Measurements from ENCODE around the gene MAN1C1. TPM values are rescaled to one million over a fixed set of nuclear protein-coding genes. Genes with fewer than 3 reads are reported as not detected.
A peak's percentile ranks its signal among the peaks of the same experiment; 100 is the strongest.

The MAN1C1 gene
- total RNA-seq, 1 donor from 2014 or later, result 29.1 TPM

DNA sequence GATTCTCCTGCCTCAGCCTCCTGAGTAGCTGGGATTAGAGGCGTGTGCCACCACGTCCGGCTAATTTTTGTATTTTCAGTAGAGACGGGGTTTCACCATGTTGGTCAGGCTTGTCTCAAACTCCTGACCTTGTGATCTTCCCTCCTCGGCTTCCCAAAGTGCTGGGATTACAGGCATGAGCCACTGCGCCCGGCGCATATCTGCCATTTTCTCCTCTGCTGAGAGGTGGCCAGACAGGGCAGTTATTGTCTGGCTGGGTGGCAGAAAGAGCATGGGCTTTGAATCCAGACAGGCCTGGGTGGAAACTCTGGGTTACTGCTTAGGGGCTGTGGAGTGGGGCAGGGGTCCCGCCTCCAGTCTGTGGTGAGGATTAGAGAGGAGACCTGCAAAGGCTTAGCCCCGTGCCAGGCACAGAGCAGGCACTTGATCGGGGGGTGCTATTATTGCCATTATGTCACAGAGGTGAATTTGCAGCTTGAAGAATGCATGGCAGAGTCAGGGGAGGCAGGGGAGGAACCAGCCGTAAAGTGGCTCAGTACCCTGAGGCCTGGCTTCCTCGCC, 73.9 kb downstream of the MAN1C1 start:
- peaks cover 6% of the 10 kb centered on the region for H3K36me3 Mint-ChIP-seq (ENCODE audit: low read depth, unreplicated experiment)
- H3K27ac Mint-ChIP-seq (ENCODE audit: unreplicated experiment), result no peak overlapping the region
- H3K27me3 Mint-ChIP-seq (ENCODE audit: unreplicated experiment), result peaks cover 2% of the 10 kb centered on the region
- peaks cover 6% of the 10 kb centered on the region for H3K4me1 Mint-ChIP-seq (ENCODE audit: unreplicated experiment)
- no peak for TF ChIP-seq CTCF (IDR thresholded peaks at IDR 0.05; ENCODE audit: unreplicated experiment)
- H3K4me3 Mint-ChIP-seq (ENCODE audit: unreplicated experiment), result no peak overlapping the region
- DNase-seq (ENCODE audit: low spot score), result no peak
- no peaks in the 10 kb centered on the region for H3K9me3 Mint-ChIP-seq (ENCODE audit: unreplicated experiment)

DNA sequence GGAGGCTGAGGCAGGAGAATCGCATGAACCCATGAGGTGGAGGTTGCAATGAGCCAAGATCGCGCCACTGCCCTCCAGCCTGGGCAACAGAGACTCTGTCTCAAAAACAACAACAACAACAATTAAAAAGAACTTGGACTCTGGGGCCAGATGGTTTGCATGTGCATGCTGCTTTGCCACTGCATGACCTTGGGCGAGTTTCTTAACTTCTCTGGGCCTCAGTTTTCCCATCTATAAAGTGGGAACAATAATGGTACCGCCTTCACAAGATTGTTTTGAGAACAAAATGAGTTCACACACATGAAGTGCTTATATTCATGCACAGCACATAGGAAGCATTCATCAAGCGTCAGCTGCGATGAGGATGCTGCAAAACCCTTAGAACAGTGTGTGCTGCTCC, 74.6 kb downstream of the MAN1C1 start:
- TF ChIP-seq CTCF (IDR thresholded peaks at IDR 0.05; ENCODE audit: unreplicated experiment), result no peak
- no peak for DNase-seq (ENCODE audit: low spot score)
- Mint-ChIP-seq H3K4me3 (ENCODE audit: unreplicated experiment) (no peak overlapping the region), H3K4me1 (ENCODE audit: unreplicated experiment) (peaks cover 9% of the 10 kb centered on the region), H3K36me3 (ENCODE audit: low read depth, unreplicated experiment) (peaks cover 4% of the 10 kb centered on the region), H3K27me3 (ENCODE audit: unreplicated experiment) (no peaks in the 10 kb centered on the region), H3K27ac (ENCODE audit: unreplicated experiment) (no peak overlapping the region), H3K9me3 (ENCODE audit: unreplicated experiment) (no peaks in the 10 kb centered on the region)

DNA sequence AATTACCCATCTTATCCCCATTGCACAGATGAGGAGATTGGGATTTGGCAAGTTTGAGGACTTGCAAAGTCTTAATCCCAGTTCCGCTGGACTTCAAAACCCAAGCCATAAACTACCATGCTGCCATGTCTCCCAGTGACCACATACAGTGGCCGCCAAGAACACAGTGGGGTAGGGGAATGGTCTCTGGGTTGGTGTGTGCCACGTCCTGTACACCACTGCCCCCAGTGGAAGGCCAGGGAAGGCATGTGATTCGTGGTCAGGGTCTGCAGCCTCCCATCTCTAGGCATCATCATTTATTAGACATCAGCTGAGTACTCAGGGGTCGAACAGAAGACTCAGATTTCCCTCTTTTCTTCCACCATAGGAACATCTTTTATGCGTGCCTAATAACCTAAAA, 76.0 kb downstream of the MAN1C1 start:
- Mint-ChIP-seq H3K36me3 (ENCODE audit: low read depth, unreplicated experiment) (peaks cover 4% of the 10 kb centered on the region), H3K4me3 (ENCODE audit: unreplicated experiment) (no peak overlapping the region), H3K27me3 (ENCODE audit: unreplicated experiment) (no peaks in the 10 kb centered on the region), H3K4me1 (ENCODE audit: unreplicated experiment) (peaks cover 15% of the 10 kb centered on the region), H3K27ac (ENCODE audit: unreplicated experiment) (no peak overlapping the region), H3K9me3 (ENCODE audit: unreplicated experiment) (no peaks in the 10 kb centered on the region)
- TF ChIP-seq CTCF (IDR thresholded peaks at IDR 0.05; ENCODE audit: unreplicated experiment), result peak; percentile 51
- DNase-seq (ENCODE audit: low spot score), result peak; percentile 60

GRCh38 chr1:25694167-25695007, 77.8 kb downstream of the MAN1C1 start:
- no peaks in the 10 kb centered on the region for H3K9me3 Mint-ChIP-seq (ENCODE audit: unreplicated experiment)
- no peak for TF ChIP-seq CTCF (IDR thresholded peaks at IDR 0.05; ENCODE audit: unreplicated experiment)
- no peaks in the 10 kb centered on the region for H3K27me3 Mint-ChIP-seq (ENCODE audit: unreplicated experiment)
- no peak for DNase-seq (ENCODE audit: low spot score)
- H3K4me3 Mint-ChIP-seq (ENCODE audit: unreplicated experiment), result peak overlapping the region; percentile 48
- peak overlapping the region; percentile 41 for H3K27ac Mint-ChIP-seq (ENCODE audit: unreplicated experiment)
- peaks cover 25% of the 10 kb centered on the region for H3K4me1 Mint-ChIP-seq (ENCODE audit: unreplicated experiment)
- peaks cover 4% of the 10 kb centered on the region for H3K36me3 Mint-ChIP-seq (ENCODE audit: low read depth, unreplicated experiment)

Measured in endothelial cell (in vitro differentiated cells).